Tibial nerve (tissue), 4 donors: ENCODE data around the gene NOXO1. TPM values are rescaled to one million over a fixed set of nuclear protein-coding genes. Genes with fewer than 3 reads are reported as not detected.

Experiments
- DNase-seq, 2 donors: peaks; one replicate each; pipeline ENCODE4 v3.0.0-alpha.2; 2019; ENCODE audit warnings: low spot score in 2 of 2
- H3K27ac ChIP-seq, 4 donors: fragments of 200-600 bp; sonication (generic) in 3 of 4; one replicate each; pipeline ENCODE4 v1.5.1; 2017 to 2019; ENCODE audit warnings: mild to moderate bottlenecking in 1 of 4
- H3K27me3 ChIP-seq, 2 donors: fragments of 200-600 bp; sonication (generic) in 1 of 2; one replicate each; pipeline versions ENCODE4 v1.5.1 to v1.6.0; 2017 to 2019
- H3K36me3 ChIP-seq, 3 donors: fragments of 200-600 bp; sonication (generic); one replicate each; pipeline ENCODE4 v1.5.1; 2018 to 2019
- H3K4me1 ChIP-seq, 4 donors: fragments of 200-600 bp; sonication (generic) in 3 of 4; one replicate each; pipeline ENCODE4 v1.5.1; 2017 to 2019
- H3K4me3 ChIP-seq, 4 donors: fragments of 200-600 bp; sonication (generic) in 3 of 4; one replicate each; pipeline ENCODE4 v1.5.1; 2017 to 2019; ENCODE audit warnings: mild to moderate bottlenecking in 1 of 4, moderate library complexity in 1 of 4
- H3K9me3 ChIP-seq, 4 donors: fragments of 200-600 bp; sonication (generic) in 3 of 4; one replicate each; pipeline ENCODE4 v1.5.1; 2017 to 2019
- CTCF ChIP-seq, 5 experiments: fragments of 200-600 bp in 3 of 5; fragments of 450-650 bp in 2 of 5; sonication (generic) in 3 of 5; IDR thresholded peaks; one replicate each; pipeline ENCODE4 v1.5.1; 2016 to 2019; ENCODE audit warnings: antibody characterized with exemption in 5 of 5, mild to moderate bottlenecking in 3 of 5, moderate library complexity in 2 of 5
- EP300 ChIP-seq, 2 donors: sonication (generic); formaldehyde crosslinking; IDR thresholded peaks; one replicate each; pipeline ENCODE4 v1.6.1; 2017; ENCODE audit warnings: antibody characterized with exemption in 2 of 2, mild to moderate bottlenecking in 1 of 2
- POLR2A ChIP-seq, 2 donors: fragments of 450-650 bp; IDR thresholded peaks; one replicate each; pipeline ENCODE4 v1.6.1; 2017; ENCODE audit warnings: antibody characterized with exemption in 2 of 2, mild to moderate bottlenecking in 2 of 2, moderate library complexity in 2 of 2
- WGBS, 2 donors: methylation state at CpG; one replicate each; pipeline ENCODE4 v1.1.5; 2018; 5-methylcytosine and 5-hydroxymethylcytosine counted together
- total RNA-seq, 4 donors: library from RNA; depleted of rRNA; stranded (reverse); fragments of >200 nt; gene quantifications; one replicate each; pipeline ENCODE4 v1.1.0, GENCODE V29; 2016

Gene NOXO1
- total RNA-seq, 4 donors from 2014 or later, result 3.9 TPM; not detected in 3

- Histone ChIP-seq H3K4me1 (peaks cover 0 to 69% (median 34%) of the 10 kb centered on the region in 4 donors), H3K36me3 (no peaks in the 10 kb centered on the region), H3K4me3 (no peak overlapping the region), H3K27me3 (peaks cover 0 to 33% of the 10 kb centered on the region in 2 donors), H3K9me3 (no peaks in the 10 kb centered on the region), H3K27ac (peak overlapping the region in 2 of 4 donors; percentile 31 to 80)
- TF ChIP-seq CTCF (IDR thresholded peaks at IDR 0.05), result no peak
- TF ChIP-seq EP300 (IDR thresholded peaks at IDR 0.05), result no peak
- TF ChIP-seq POLR2A (IDR thresholded peaks at IDR 0.05), result no peak
- WGBS, 2 donors, result 90% methylated on average over 12 of the region's 12 CpGs
- DNase-seq, result no peak
Measured at GRCh38 chr16:2024032-2024420, 42.8 kb upstream of the NOXO1 start.

- WGBS, 2 donors, result 8 to 14% methylated on average over 24 to 32 of the region's 53 CpGs
- Histone ChIP-seq H3K27ac (peak overlapping the region; percentile 31 to 81 (median 78)), H3K4me3 (peak overlapping the region; percentile 17 to 43 (median 36)), H3K36me3 (no peaks in the 10 kb centered on the region), H3K27me3 (peaks cover 0 to 35% of the 10 kb centered on the region in 2 donors), H3K9me3 (no peaks in the 10 kb centered on the region), H3K4me1 (peaks cover 0 to 62% (median 28%) of the 10 kb centered on the region in 4 donors)
- TF ChIP-seq POLR2A (IDR thresholded peaks at IDR 0.05), result peak in 1 of 2 donors; percentile 15
- TF ChIP-seq EP300 (IDR thresholded peaks at IDR 0.05), result peak; percentile 30 to 60
- TF ChIP-seq CTCF (IDR thresholded peaks at IDR 0.05), result peak; percentile 98 to 99 (median 99)
- peak; percentile 86 to 94 for DNase-seq
Measured at GRCh38 chr16:2023092-2024031, 42.1 kb upstream of the NOXO1 start.

GRCh38 chr16:2022723-2023091 is 41.4 kb upstream of the NOXO1 start:
- TF ChIP-seq POLR2A (IDR thresholded peaks at IDR 0.05) (no peak), CTCF (IDR thresholded peaks at IDR 0.05) (no peak), EP300 (IDR thresholded peaks at IDR 0.05) (no peak)
- Histone ChIP-seq H3K27ac (peak overlapping the region in 1 of 4 donors; percentile 80), H3K27me3 (peaks cover 0 to 35% of the 10 kb centered on the region in 2 donors), H3K4me3 (peak overlapping the region in 2 of 4 donors; percentile 40 to 43), H3K9me3 (no peaks in the 10 kb centered on the region), H3K4me1 (peaks cover 0 to 56% (median 25%) of the 10 kb centered on the region in 4 donors), H3K36me3 (no peaks in the 10 kb centered on the region)
- WGBS, 2 donors, result 1% methylated on average over 13 to 14 of the region's 14 CpGs
- DNase-seq, result no peak

GRCh38 chr16:2019921-2020831 is 38.9 kb upstream of the NOXO1 start:
- H3K4me1 ChIP-seq, result peaks cover 0 to 39% (median 17%) of the 10 kb centered on the region in 4 donors
- H3K9me3 ChIP-seq, result no peaks in the 10 kb centered on the region
- H3K27me3 ChIP-seq, result peaks cover 0 to 35% of the 10 kb centered on the region in 2 donors
- no peak for DNase-seq
- no peaks in the 10 kb centered on the region for H3K36me3 ChIP-seq
- TF ChIP-seq POLR2A (IDR thresholded peaks at IDR 0.05), result no peak
- WGBS, 2 donors, result 1 to 2% methylated on average over 22 to 53 of the region's 96 CpGs
- no peak overlapping the region for H3K4me3 ChIP-seq
- no peak overlapping the region for H3K27ac ChIP-seq

GRCh38 chr16:2019518-2019920 is 38.2 kb upstream of the NOXO1 start, which contains the start of gene NPW:
TSS of gene NPW (plus strand) at chr16:2019785.
- Histone ChIP-seq H3K27me3 (peaks cover 0 to 35% of the 10 kb centered on the region in 2 donors), H3K4me1 (peaks cover 0 to 39% (median 17%) of the 10 kb centered on the region in 4 donors), H3K9me3 (no peaks in the 10 kb centered on the region), H3K36me3 (no peaks in the 10 kb centered on the region), H3K4me3 (no peak within 1 kb of the TSS), H3K27ac (no peak within 1 kb of the TSS)
- 0 to 3% methylated on average over 6 of the region's 33 CpGs for WGBS, 2 donors
- no peak for TF ChIP-seq POLR2A (IDR thresholded peaks at IDR 0.05)
- TF ChIP-seq EP300 (IDR thresholded peaks at IDR 0.05), result no peak
- DNase-seq, result no peak
